ENCODE measurements around the gene ECHS1.
"Not testable (repeated sequence)": the region's sequence is repeated elsewhere in the genome, so short reads cannot be mapped to it uniquely, and the experiment has no call there.

The ECHS1 gene

DNA sequence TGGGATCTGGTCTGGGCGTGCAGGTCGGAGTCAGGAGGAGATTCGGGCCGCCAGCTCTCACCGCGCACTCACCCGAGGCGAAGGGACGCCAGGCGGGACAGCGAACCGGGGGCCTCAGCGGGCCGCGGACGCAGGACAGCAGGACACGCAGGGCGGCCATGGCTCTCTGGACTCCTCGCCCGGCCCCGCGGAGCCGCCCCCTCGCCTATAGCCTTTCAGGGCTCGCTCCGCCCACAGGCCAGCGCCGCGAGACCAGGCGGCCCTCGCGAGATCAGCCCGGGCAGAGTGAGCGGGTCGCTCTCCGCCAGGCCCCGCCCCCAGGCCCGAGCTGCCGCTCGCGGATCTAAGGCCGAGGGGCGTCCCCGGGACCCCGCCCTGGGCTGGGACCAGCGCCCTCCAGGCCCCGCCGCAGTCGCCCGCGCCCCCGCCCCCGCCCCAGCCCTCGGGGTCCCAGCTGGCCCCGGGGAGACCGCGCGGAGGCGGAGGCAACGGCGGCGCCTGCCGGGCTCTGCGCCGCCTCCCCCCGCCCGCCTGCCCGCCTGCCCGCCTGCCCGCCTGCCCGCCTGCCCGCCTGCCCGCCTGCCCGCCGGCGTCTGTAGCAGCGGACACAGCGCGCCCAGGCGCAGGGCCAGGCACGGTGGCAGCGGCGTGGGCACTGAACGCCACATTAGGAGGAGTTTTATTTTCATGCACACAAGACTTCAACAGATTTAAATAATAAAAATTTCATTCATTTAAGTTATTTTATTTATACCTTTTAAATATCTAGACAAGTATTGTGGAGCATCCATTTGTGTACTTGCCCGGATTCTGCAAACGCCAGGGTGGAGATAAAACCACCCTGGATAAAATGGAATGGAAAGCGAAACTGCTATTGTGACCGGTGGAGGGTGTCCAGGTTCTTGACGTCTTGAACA lies at the start of gene ECHS1:
Gene ECHS1, minus strand, starts transcription at position 181 of the 917 bp plus-strand sequence. Its CDS starts 21 bp downstream, at position 160.
- peak; percentile 92 for DNase-seq

DNA sequence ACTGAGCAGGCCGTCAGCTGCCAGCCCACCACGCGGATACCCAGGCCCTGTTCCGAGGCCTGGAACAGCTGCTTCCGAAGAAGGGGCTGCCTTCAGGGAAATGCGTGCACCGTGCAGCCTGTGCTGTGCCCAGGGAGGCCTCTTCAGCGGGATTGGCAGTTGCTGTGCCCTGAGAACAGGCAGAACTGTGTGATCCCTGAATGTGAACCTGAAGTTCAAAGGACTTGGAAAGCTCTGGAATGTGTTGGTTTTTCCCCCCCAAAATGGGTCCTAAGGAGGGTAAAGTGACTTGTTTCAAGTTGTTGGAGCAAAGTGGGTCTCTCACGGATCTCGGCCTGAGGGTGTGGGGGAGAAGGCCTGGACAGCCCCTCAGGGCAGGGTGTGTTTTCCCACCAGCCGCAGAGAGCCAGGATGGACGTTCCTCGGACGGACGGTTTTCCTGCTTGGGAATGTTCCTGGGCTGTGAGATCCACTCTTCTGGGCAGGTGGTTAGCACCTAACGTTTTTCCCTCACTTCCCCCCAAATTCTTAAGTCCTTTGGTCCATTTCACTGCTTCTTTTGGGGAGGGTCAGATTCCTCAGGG lies 49.2 kb upstream of the ECHS1 start:
- DNase-seq, result no peak

DNA sequence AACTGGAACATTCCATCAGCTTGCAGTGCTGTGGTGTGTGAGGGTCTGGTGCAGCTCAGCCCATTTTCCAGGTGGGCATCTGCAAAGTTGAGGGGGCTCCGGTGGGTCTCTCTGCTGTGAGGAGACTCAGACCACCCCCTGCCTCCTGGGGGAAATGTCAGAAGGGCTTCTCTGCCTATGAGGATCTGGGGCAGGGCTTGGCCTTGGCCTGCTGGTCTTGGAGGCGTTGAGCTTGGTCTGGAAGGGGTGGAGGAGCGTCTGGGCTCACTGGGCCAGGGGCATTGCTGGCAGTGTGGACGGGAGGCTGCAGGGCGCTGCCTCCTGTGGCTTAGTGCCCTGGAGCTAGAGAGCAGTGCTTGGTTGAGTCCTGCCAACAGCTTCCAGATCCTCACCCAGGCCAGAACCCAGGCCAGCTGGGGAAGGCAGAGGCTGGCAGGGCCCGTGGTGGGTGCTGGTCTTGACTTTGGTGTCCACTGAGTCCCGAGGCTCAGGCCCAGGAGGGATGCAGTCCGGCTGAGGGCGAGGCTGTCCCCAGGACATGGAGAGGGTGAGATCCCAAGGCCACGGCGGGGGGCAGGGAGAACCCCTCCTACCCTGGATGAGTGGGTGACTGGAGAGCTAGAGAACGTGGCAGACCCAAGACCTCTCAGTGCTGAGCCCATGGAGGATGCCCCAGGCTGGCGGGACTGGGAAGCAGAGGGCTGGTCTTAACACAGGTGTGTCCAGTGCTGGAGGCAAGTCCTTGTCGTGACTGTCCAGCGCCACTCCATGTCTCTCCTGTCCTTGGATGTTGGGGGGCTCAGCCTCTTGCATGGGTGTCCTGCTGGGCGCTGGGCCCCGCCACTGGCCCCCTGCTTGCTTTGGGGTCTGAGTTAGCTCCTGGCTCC lies 48.4 kb upstream of the ECHS1 start:
- DNase-seq, result no peak

DNA sequence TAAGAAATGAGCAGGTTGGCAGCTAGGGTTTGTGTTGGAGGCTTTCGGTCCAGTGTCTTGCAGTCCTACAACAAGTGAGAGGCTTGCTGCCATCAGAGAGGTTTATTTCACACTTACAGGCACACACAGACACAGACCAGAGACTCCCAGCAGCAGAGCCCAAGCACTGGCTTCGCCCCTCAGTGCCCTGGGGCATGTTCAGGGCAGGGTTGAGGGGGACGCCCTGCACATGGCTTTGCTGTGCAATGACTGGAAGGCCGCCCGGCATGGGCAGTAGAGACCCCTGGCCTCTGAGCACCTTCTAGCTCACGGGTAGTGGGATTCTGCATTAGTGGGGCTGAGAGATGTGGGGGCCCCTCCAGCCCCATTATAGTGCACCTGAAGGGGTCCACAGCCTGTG lies 47.4 kb upstream of the ECHS1 start:
- no peak for DNase-seq

DNA sequence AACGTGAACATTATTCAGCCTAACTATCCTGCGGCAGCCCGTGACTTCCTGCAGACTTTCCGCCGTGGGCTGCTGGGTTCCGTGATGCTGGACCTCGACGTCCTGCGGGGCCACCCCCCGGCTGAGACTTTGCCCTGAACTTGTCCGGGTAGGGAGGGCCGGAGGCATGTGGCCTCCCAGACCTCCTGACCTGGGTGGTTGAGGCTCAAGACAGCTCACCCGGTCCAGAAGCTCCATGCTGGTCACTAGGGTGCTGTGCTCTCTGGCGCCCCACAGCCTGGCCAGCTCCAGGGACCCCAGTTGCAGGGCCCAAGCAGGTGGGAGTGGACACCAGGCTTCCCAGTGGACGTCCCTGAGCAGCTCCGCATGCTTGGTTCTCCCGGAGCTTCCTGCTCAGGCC lies 46.9 kb upstream of the ECHS1 start:
- DNase-seq, result no peak

DNA sequence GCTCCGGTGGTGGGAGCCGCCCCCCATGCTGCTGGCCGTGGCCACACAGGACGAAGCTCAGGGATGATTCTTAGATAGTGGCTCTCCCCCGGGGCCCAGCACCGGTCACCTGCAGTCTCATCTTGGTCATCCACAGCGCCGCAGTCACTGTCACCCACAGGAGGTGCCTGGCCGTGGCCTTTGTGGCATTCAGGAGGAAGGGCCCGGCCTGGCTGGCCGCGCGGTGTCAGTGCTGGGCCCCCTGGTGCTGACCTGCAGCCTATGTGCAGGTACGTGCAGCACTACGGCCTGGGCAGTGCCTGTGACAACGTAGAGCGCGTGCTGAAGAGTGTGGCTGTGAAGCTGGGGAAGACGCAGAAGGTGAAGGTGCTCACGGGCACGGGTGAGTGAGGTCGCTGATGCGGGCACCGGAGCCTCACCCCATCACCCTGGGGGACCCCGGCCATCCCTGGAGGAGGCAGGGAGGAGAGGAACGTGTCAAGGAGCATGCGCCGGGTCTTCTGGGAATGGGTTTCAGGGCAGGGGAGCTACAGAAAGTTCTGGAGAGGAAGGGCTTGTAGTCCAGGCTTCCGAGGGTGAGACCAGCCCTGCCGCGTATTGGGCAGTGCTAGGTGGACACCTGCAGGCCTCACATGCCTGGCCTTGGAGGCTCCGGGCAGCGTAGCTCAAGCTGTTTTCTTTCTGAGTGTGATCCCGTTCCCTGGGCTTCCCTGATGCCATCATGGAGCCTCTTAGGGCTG lies 46.2 kb upstream of the ECHS1 start:
- DNase-seq, result no peak

DNA sequence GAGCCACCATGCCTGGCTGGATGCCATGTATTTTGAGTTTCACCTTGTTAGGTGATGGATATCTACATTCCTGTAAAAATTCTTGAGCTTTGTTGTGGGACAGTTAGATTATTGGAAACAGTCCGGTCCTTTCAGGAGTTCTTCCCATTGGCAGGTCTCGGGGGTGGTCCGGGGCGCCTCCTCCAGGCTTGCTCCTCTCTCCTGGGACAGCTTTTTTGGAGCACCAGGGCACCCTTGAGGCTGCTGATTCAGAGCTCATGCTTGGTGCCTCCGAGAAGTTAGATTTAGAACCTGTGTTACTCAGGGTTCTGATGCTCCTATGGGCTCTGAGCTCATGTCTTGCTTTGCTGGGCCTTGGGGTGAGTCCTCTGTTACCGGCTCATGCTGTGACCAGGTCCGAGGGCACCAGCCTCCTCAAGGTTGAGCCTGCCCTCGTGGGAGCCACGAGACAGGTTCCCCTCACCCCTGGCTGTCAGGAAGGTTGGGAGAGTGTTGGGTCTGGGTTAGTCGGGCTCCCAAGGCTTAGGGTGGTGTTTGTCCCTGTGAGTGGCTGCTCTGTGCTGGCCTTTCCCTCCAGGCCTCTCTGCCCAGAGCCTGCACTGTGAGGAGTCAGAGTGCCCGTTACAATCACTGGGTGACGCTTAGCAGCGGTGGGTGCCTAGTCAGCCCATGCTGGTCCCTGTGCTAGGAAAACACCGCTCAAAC lies 45.3 kb upstream of the ECHS1 start:
- no peak for DNase-seq

DNA sequence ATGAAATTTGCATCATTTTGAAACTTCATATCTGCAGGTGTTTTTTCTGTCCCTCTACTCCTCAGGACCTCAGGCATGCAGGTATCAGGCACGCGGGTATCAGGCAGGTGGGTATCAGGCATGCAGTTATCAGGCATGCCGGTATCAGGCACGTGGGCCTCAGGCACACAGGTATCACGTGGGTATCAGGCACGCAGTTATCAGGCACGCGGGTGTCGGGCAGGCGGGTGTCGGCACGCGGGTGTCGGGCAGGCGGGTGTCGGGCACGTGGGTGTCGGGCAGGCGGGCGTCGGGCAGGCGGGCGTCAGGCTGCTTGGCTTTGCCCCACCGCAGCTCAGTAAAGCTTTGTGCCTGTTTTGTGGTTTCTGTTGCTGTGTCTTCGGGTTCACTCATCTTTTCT lies 42.6 kb upstream of the ECHS1 start:
- DNase-seq, result no peak

DNA sequence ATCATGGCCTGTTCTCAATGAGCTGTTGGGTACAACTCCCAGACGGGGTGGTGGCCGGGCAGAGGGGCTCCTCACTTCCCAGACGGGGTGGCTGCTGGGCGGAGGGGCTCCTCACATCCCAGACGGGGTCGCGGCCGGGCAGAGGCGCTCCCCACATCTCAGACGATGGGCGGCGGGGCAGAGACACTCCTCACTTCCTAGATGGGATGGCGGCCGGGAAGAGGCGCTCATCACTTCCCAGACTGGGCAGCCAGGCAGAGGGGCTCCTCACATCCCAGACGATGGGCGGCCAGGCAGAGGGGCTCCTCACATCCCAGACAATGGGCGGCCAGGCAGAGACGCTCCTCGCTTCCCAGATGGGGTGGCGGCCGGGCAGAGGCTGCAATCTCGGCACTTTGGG lies 41.2 kb upstream of the ECHS1 start:
- DNase-seq, result not testable (repeated sequence)

DNA sequence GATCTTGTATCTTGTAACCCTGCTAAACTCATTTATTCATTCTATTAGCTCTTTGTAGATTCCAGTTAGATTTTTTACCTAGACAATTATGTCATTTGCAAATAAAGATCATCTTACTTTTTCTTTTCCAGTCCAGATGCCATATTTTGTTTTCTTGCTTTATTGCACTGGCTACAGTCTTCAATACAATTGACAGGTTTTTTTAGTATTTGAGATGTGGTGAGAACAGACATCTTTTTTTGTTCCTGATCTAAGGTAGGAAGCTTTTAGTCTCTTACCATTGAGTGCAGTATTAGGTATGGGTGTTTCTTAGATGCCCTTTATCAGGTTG lies 39.2 kb upstream of the ECHS1 start:
- no peak for DNase-seq

DNA sequence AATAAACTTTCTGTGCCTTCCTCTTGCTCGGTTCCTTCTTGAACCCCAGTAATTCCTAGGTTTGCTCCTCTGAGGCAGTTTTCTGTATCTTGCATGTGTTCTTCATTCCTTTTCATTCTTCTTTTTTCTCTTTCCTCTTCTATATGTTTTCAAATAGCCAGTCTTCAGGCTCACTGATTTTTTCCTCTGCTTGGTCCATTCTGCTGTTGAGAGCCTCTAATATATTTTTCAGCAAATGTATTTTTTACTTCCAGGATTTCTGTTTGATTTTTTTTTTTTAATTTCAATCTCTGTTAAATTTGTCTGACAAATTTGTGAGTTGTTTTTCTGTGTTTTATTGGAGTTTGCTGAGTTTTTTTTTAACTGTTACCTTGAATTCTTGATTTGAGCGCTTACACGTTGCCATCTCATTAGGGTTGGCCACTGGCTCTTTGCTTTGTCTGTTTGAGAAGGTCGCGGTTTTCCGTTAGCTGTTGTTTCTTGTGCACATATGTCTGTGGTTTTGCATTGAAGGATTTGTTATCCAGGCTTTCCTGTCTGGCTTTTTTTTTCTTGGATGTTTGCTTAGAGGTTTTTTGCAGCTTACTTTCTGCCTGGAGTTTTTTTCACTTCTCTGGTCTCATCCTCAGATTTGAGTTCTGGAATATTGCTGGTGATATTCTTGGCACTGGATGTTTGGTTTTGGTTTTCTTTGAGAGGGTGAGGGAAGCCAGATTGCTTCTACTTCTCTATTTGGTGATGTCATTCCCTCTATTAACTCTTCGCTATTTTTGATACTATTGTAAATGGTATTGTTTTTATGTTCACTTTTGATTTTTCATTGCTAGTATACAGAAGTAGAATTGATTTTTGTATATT lies 38.6 kb upstream of the ECHS1 start:
- no peak for DNase-seq

DNA sequence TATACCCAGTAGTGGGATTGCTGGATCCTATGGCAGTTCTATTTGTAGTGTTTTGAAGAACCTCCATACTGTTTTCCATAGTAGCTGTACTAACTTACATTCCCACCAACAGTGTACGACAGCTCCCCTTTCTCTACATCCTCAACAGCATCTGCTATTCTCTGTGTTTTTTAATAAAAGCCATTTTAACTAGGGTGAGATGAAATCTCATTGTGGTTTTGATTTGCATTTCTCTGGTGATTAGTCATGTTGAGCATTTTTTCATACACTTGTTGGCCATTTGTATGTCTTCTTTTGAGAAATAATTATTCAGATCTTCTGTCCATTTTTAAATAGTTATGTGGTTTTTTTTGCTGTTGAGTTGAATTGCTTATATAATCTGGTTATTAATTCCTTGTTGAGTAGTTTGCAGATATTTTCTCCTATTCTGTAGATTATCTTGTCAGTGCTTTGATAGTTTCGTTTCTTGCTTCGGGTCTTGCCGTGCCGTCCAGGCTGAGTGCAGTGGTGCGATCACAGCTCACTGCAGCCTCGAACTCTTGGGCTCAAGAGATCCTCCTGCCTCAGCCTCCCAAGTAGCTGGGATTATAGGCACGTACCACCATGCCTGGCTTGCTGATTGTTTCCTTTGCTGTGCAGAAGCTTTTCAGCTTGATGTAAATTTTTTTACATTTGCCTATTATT lies 32.8 kb upstream of the ECHS1 start:
- DNase-seq, result no peak

DNA sequence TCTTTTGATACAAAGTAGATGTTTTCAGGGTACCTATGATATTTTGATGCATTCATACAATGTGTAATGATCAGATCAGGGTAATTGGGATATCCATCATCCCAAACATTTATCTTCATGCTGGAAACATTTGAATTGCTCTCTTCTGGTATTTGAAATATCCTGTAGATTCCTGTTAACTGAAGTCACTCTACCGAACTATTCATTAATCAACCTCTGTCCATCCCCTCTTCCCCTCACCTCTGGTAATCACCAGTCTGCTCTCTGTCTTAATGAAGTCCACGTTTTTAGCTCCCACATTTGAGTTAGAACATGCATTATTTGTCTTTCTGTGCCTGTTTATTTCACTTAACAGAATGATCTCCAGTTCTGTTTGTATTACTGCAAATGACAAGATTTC lies 32.1 kb upstream of the ECHS1 start:
- DNase-seq, result no peak

DNA sequence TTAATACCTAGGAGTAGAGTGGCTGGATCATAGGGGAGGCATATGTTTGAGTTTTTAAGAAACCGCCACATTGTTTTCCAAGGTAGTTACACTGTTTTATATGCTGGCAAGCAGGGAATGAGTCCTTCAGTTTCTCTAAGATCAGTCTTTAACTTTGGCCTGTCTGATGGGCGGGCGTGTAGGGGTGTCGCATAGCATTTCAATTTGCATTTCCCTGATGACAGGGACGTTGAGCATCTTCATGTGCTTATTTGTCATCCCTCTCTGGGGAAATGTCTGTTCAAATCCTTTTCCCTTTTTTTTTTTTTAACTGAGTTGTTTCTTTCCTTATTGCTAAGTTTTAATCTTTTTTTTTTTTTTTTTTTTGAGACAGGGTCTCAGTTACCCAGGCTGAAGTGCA lies 30.6 kb upstream of the ECHS1 start:
- no peak for DNase-seq

DNA sequence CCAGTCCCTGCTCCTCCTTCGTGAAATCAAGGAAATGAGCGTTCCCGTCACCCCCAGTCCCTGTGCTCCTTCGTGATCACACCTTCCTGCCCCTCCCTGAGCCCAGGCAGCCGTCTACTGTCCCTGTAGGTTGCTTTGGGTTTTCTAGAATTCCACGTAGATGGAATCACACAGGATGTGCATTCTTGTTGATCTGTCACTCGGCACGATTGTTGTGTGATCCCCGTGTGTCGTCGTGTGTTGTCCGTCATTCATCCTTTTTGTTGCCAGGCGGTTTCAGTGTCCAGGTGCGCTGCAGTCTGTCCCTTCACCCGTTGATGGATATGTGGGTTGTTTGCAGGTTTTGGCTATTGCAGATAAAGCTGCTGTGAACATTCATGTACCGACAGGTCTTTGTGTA lies 30.2 kb upstream of the ECHS1 start:
- no peak for DNase-seq

DNA sequence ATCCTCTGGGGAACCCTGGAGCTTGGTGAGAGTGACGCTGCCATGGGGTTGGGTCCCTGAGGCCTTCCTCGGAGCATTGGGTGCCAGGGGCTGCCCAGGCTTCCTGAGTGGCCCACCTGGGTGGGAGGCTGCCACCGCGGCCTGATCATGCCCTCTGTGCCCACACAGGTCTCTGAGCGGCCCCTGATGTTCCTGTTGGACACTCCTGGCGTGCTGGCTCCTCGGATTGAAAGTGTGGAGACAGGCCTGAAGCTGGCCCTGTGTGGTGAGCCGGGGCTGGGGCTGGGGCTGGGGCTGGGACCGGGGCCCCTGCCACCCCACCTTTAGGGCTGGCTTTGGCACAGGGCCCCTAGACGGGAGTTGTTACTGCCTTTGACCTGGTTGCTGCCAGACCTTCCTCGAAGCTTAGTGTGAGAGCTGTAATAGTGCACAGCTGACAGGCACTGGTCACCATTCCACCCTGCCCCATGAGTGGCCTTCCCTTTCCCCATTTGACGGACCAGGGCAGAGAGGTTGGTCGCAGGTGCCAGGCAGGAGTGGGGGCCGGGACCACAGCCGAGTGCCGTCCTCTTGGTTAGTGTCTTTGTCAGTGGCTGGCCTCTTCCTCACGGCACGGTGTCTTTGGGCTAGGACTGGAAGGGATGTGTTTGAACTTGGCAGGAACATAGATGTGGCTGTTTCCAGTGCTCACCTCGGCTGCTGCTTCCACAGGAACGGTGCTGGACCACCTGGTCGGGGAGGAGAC lies 29.0 kb upstream of the ECHS1 start:
- DNase-seq, result no peak

DNA sequence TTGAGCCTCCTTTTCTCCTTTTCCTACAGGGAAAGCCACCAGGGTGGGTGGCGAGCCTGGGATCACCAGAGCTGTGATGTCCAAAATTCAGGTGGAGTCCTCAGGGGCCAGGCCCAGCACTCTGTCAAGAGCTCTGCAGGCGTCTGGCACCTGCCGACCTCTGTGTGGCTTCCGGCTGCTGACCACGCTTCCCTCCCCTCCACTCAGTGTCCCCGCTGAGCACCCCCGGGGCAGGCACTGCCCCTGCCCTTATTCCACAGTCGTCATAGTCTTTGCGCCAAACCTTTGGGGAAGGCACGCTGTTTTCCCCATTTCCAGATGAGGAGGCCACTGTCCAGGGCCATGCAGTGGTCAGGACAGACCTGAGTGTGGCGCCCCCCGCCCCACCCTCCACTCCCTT lies 28.3 kb upstream of the ECHS1 start:
- no peak for DNase-seq

DNA sequence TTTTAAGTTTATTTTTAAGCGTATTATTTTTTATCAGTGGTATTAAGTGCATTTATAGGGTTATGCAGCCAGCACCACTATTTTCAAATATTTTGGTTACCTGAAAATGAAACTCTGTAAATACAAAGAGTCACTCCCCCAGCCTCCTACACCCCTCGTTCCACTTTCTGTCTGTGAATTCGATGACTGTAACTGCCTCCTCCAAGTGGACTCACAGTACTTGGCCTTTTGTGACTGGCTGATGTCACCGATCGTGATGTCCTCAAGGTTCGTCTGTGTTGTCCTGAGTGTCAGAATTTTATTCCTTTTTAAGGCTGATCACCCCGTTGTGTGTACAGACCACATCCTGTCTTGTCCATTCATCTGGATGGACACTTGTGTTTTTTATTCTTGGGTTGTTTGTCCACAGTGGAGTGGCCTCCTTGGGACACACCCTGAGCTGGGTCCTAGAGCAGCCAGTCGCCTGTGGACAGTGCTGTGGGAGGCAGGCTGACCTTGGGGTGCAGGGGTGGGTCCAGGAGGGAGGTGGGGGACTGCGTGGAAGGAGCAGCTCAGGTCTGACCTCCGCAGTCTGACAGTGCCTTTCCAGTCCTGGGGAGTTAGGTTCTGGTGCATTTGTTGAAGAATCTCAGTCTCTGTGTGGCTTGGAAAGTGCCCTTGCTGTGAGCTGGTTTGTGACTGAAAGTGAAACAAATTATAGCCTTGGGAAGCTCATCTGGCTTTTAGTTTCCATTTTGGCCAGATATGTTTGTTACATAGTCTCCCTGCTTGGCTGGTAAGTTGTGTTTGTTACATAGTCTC lies 27.7 kb upstream of the ECHS1 start:
- DNase-seq, result no peak

DNA sequence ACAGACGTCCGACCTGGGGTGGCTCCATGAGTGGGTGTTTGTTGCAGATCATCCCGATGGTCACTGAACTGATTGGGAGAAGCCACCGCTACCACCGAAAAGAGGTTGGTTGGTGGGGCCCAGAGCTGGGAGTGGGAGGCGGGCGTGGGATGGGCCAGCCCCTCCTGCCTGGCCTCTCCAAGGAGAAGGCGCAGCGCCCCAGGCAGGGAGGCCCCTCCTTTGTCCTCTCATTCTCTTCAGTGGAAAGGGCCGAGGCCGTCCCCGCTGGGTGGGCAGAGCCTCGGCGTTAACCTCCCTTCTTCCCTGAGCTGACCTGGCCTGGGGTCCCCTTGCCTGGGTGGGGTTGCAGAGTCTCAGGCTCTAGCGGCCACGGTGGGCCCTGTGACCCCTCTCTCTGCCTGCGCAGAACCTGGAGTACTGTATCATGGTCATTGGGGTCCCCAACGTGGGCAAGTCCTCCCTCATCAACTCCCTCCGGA lies 26.0 kb upstream of the ECHS1 start:
- no peak for DNase-seq

Data from hematopoietic multipotent progenitor cell treated with erythropoietin and hydrocortisone succinate and interleukin-3 and kit ligand, for 8 days (in vitro differentiated cells).